GM12872 (cell line): ENCODE measurements around the gene TSSK3.

Experiments
- CTCF ChIP-seq: IDR thresholded peaks from 3 replicates; pipeline ENCODE4 v1.5.1; 2011; ENCODE audit warnings: low read depth, mild to moderate bottlenecking, low read length, moderate library complexity; ENCODE audit not compliant: insufficient read depth

The TSSK3 gene

GRCh38 chr1:32351399-32352238, 10.7 kb upstream of the TSSK3 start:
- TF ChIP-seq CTCF = no peak

GRCh38 chr1:32352239-32352745, 10.0 kb upstream of the TSSK3 start:
- TF ChIP-seq CTCF = no peak

- TF ChIP-seq CTCF = no peak
Measured at GRCh38 chr1:32352831-32353383, 9.4 kb upstream of the TSSK3 start.

- TF ChIP-seq CTCF = no peak
Measured at GRCh38 chr1:32353431-32353830, 8.9 kb upstream of the TSSK3 start.

GRCh38 chr1:32353886-32354570, 8.3 kb upstream of the TSSK3 start:
- no peak for TF ChIP-seq CTCF

- no peak for TF ChIP-seq CTCF
Measured at GRCh38 chr1:32356478-32356877, 5.9 kb upstream of the TSSK3 start.

- TF ChIP-seq CTCF = no peak
Measured at GRCh38 chr1:32357614-32358013, 4.7 kb upstream of the TSSK3 start.
